Measurements from ENCODE around the gene SYT9.

DNA sequence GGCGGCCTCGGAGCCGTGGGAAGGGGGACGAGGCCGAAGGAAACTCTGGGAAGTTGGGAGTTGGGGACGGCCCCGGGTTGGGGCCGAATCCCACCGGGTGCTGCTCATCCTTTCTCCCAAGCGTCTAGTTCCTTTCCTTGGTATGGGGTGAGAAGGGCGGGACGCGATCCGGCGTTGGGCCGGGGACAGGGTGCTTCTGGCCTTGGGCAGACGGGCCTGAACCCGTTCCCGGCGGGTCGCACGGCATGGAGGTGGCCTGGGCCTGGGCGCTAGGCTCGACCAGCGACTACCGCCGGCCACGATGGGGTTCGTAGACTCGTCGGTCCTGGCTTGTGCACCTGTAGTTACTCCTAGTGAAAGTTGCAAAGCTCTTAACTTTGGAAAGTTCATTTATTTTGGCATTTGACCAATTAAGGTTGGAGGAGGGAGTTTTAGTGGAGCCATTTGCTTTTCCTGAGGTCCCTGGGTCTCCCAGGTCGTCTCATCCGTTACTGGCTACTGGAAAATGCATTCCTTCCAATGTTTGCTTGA, 1.0 kb downstream of the SYT9 start:
- TF ChIP-seq GATA2 (IDR thresholded peaks at IDR 0.05; ENCODE audit: low read depth, low read length) (no peak), GATA3 (IDR thresholded peaks at IDR 0.05; ENCODE audit: low read depth, low read length) (no peak)
